MM.1S (cell line): ENCODE data around the gene SGMS1.

Experiments used
- DNase-seq: peaks from one replicate; pipeline ENCODE4 v3.0.0-alpha.2; 2015
- H2AFZ ChIP-seq: fragments of 300-600 bp; sonication (generic); 2 replicates; pipeline ENCODE4 v1.6.0; 2016; ENCODE audit warnings: antibody characterized with exemption, low read length
- H3F3A ChIP-seq: fragments of 300-600 bp; sonication (generic); 2 replicates; pipeline ENCODE4 v1.6.1; 2016; ENCODE audit warnings: mild to moderate bottlenecking, antibody characterized with exemption, low read length, moderate library complexity, mixed read lengths; ENCODE audit not compliant: insufficient read depth
- H3K27ac ChIP-seq: fragments of 300-600 bp; sonication (generic); 2 replicates; pipeline ENCODE4 v1.5.1; 2016; ENCODE audit warnings: mild to moderate bottlenecking, low read length
- H3K27me3 ChIP-seq: fragments of 300-600 bp; sonication (generic); replicated peaks from 2 replicates; pipeline ENCODE4 v1.6.0; 2016; ENCODE audit warnings: low read length; ENCODE audit not compliant: insufficient read depth
- H3K36me3 ChIP-seq: fragments of 300-600 bp; sonication (generic); replicated peaks from 2 replicates; pipeline ENCODE4 v1.6.1; 2016; ENCODE audit warnings: mild to moderate bottlenecking, low read length, mixed read lengths; ENCODE audit not compliant: insufficient read depth
- H3K4me1 ChIP-seq: fragments of 300-600 bp; sonication (generic); 2 replicates; pipeline ENCODE4 v1.6.1; 2016; ENCODE audit warnings: low read length, mixed read lengths
- H3K4me2 ChIP-seq: fragments of 300-600 bp; sonication (generic); 2 replicates; pipeline ENCODE4 v1.6.0; 2016; ENCODE audit warnings: low read depth, low read length
- H3K4me3 ChIP-seq: fragments of 300-600 bp; sonication (generic); 2 replicates; pipeline ENCODE4 v1.5.1; 2016; ENCODE audit warnings: low read length, mixed read lengths
- H3K79me2 ChIP-seq: fragments of 300-600 bp; sonication (generic); 2 replicates; pipeline ENCODE4 v1.6.1; 2016; ENCODE audit warnings: mixed run types, low read length, mixed read lengths
- H3K9ac ChIP-seq: fragments of 300-600 bp; sonication (generic); 2 replicates; pipeline ENCODE4 v1.6.1; 2016; ENCODE audit warnings: low read length, mixed read lengths
- H3K9me2 ChIP-seq: fragments of 300-600 bp; sonication (generic); replicated peaks from 2 replicates; pipeline ENCODE4 v1.6.1; 2016; ENCODE audit warnings: mild to moderate bottlenecking, low read length, mixed read lengths; ENCODE audit not compliant: insufficient read depth
- H3K9me3 ChIP-seq: fragments of 300-600 bp; sonication (generic); replicated peaks from 2 replicates; pipeline ENCODE4 v1.6.1; 2016; ENCODE audit warnings: mild to moderate bottlenecking, low read length, mixed read lengths; ENCODE audit not compliant: insufficient read depth
- H4K20me1 ChIP-seq: fragments of 300-600 bp; sonication (generic); 2 replicates; pipeline ENCODE4 v1.6.1; 2016; ENCODE audit warnings: mild to moderate bottlenecking, low read length, moderate library complexity, mixed read lengths; ENCODE audit not compliant: insufficient read depth
- CTCF ChIP-seq: fragments of 300-600 bp; sonication (generic); IDR thresholded peaks from 2 replicates; pipeline ENCODE4 v1.5.1; 2016; ENCODE audit warnings: antibody characterized with exemption, low read length, mixed read lengths
- EZH2 ChIP-seq: fragments of 300-600 bp; sonication (generic); optimal IDR thresholded peaks from 2 replicates; pipeline ENCODE3; 2017; ENCODE audit warnings: low read depth, mild to moderate bottlenecking, antibody characterized with exemption, low read length, mixed read lengths
- EZH2phosphoT487 ChIP-seq: fragments of 300-600 bp; sonication (generic); IDR thresholded peaks from 2 replicates; pipeline ENCODE4 v1.6.1; 2018; ENCODE audit warnings: antibody characterized with exemption, low read length

SGMS1 gene

GRCh38 chr10:50513956-50514355 is 109.8 kb downstream of the SGMS1 start:
- no peaks in the 10 kb centered on the region for H3K9me3 ChIP-seq
- no peak overlapping the region for H2AFZ ChIP-seq
- H3F3A ChIP-seq: peaks cover 15% of the 10 kb centered on the region; the same call in 1 of the 2 replicates
- no peak overlapping the region for H3K4me2 ChIP-seq
- H4K20me1 ChIP-seq: no peaks in the 10 kb centered on the region
- H3K79me2 ChIP-seq: peaks cover 19% of the 10 kb centered on the region
- DNase-seq: no peak
- no peaks in the 10 kb centered on the region for H3K36me3 ChIP-seq
- H3K4me3 ChIP-seq: no peak overlapping the region
- no peak for TF ChIP-seq EZH2
- peaks cover 18% of the 10 kb centered on the region for H3K4me1 ChIP-seq
- no peaks in the 10 kb centered on the region for H3K27me3 ChIP-seq
- no peaks in the 10 kb centered on the region for H3K9me2 ChIP-seq
- no peak overlapping the region for H3K27ac ChIP-seq
- H3K9ac ChIP-seq: no peak overlapping the region

GRCh38 chr10:50512743-50513416 is 110.9 kb downstream of the SGMS1 start:
- peak; percentile 92 for DNase-seq
- H3K36me3 ChIP-seq: no peaks in the 10 kb centered on the region
- no peak for TF ChIP-seq CTCF
- TF ChIP-seq EZH2phosphoT487: no peak
- no peak for TF ChIP-seq EZH2
- H3K79me2 ChIP-seq: peaks cover 26% of the 10 kb centered on the region
- peaks cover 18% of the 10 kb centered on the region for H3K4me1 ChIP-seq
- no peaks in the 10 kb centered on the region for H3K9me2 ChIP-seq
- H2AFZ ChIP-seq: no peak overlapping the region
- no peaks in the 10 kb centered on the region for H3K9me3 ChIP-seq
- H4K20me1 ChIP-seq: no peaks in the 10 kb centered on the region
- no peak overlapping the region for H3K9ac ChIP-seq
- peak overlapping the region; percentile 44; the same call in 1 of the 2 replicates for H3K27ac ChIP-seq
- H3K4me3 ChIP-seq: peak overlapping the region; percentile 29; the same call in 1 of the 2 replicates
- H3K4me2 ChIP-seq: peak overlapping the region; percentile 89
- no peaks in the 10 kb centered on the region for H3K27me3 ChIP-seq
- H3F3A ChIP-seq: peaks cover 15% of the 10 kb centered on the region; the same call in 1 of the 2 replicates

GRCh38 chr10:50512214-50512595 is 111.6 kb downstream of the SGMS1 start:
- peaks cover 18% of the 10 kb centered on the region for H3K4me1 ChIP-seq

More at GRCh38 chr10:50512214-50512595, 111.6 kb downstream of the SGMS1 start:
- Histone ChIP-seq H3K79me2 (peaks cover 31% of the 10 kb centered on the region), H3K36me3 (no peaks in the 10 kb centered on the region), H3K9ac (no peak overlapping the region), H4K20me1 (no peaks in the 10 kb centered on the region), H3K27me3 (no peaks in the 10 kb centered on the region), H3K27ac (no peak overlapping the region; the same call in 1 of the 2 replicates), H3K4me3 (no peak overlapping the region), H2AFZ (no peak overlapping the region), H3K9me3 (no peaks in the 10 kb centered on the region), H3F3A (peaks cover 15% of the 10 kb centered on the region; the same call in 1 of the 2 replicates), H3K9me2 (no peaks in the 10 kb centered on the region), H3K4me2 (peak overlapping the region; percentile 89; the same call in 1 of the 2 replicates)
- DNase-seq: no peak
- TF ChIP-seq CTCF (no peak), EZH2 (no peak), EZH2phosphoT487 (no peak)
